ENCODE data around the gene STK10. TPM values are rescaled to one million over a fixed set of nuclear protein-coding genes. Genes with fewer than 3 reads are reported as not detected.

STK10 gene
- polyA plus RNA-seq, 1 donor (not counting 4 experiments of a cell fraction or from before 2014, with no cell fraction given), result 19.8 TPM

DNA sequence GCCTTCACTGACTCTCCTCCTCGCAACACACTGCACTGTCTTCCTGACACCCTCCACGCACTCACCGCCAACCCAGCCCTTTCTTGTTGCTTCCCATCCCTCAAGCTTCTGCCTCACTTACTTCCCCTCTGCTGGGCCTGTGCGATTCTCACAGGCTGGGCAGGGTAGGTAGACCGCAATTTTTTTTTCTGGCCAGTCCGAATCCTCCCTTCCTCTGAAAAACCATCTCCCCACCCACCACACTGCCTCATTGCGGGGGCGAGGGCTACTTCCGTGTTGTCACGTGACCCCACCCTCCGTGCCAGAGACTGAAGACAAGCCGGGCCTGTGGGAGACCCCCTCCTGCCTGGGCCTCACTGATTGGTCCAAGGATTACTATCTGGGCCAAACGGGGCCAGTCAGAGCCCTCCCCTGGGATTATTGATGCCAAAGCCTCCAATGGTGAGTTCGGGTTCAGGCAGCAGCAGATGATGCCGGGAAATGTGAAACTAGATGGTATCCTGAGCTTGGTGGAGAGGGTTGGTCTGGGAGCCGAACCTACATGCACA is 73.1 kb downstream of the STK10 start:
- H3K9ac ChIP-seq (ENCODE audit: control insufficient read depth, extremely low read depth, insufficient read depth, low read length), result no peak overlapping the region
- H3K36me3 ChIP-seq (ENCODE audit: control insufficient read depth in 2 of 2, extremely low read depth in 1 of 2, insufficient read depth in 2 of 2, low read length in 2 of 2), result peaks cover 8 to 20% of the 10 kb centered on the region in 2 experiments
- no peak for TF ChIP-seq EZH2 (IDR thresholded peaks at IDR 0.05; ENCODE audit: low read length)
- TF ChIP-seq, protein P1, sequence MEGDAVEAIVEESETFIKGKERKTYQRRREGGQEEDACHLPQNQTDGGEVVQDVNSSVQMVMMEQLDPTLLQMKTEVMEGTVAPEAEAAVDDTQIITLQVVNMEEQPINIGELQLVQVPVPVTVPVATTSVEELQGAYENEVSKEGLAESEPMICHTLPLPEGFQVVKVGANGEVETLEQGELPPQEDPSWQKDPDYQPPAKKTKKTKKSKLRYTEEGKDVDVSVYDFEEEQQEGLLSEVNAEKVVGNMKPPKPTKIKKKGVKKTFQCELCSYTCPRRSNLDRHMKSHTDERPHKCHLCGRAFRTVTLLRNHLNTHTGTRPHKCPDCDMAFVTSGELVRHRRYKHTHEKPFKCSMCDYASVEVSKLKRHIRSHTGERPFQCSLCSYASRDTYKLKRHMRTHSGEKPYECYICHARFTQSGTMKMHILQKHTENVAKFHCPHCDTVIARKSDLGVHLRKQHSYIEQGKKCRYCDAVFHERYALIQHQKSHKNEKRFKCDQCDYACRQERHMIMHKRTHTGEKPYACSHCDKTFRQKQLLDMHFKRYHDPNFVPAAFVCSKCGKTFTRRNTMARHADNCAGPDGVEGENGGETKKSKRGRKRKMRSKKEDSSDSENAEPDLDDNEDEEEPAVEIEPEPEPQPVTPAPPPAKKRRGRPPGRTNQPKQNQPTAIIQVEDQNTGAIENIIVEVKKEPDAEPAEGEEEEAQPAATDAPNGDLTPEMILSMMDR (optimal IDR thresholded peaks at IDR 0.05 in 1 of 3, IDR thresholded peaks at IDR 0.05 in 1 of 3, conservative IDR thresholded peaks at IDR 0.05 in 1 of 3; ENCODE audit: extremely low read depth in 1 of 3, insufficient read depth in 2 of 3, low read length in 3 of 3), result no peak
- no peaks in the 10 kb centered on the region for H3K27me3 ChIP-seq (ENCODE audit: control insufficient read depth, extremely low read depth, insufficient read depth, low read length)
- H3K79me2 ChIP-seq (ENCODE audit: control insufficient read depth, insufficient read depth, low read length), result peaks cover 2% of the 10 kb centered on the region
- H2AFZ ChIP-seq (ENCODE audit: control insufficient read depth, low read length), result no peak overlapping the region
- no peak overlapping the region for H3K4me3 ChIP-seq (ENCODE audit: control insufficient read depth in 2 of 3, extremely low read depth in 1 of 3, insufficient read depth in 2 of 3, low read depth in 1 of 3, low read length in 3 of 3)
- H3K27ac ChIP-seq (ENCODE audit: control insufficient read depth, insufficient read depth, low read length), result no peak overlapping the region
- no peak overlapping the region for H3K4me2 ChIP-seq (ENCODE audit: control insufficient read depth, extremely low read depth, insufficient read depth, low read depth, low read length)
- DNase-seq (ENCODE audit: low read depth, low spot score) (no peak), FAIRE-seq (no peak)
- H3K9me1 ChIP-seq (ENCODE audit: control insufficient read depth, extremely low read depth, insufficient read depth, low read length), result no peaks in the 10 kb centered on the region
- no peaks in the 10 kb centered on the region for H3K9me3 ChIP-seq (ENCODE audit: control insufficient read depth, low read depth, low read length)
- dilution Hi-C loops (cut with MboI; ENCODE audit: extremely low pct_ligation_motif_present, low sequenced_read_pairs), result no loop called here
- H4K20me1 ChIP-seq (ENCODE audit: control insufficient read depth, extremely low read depth, insufficient read depth, low read length), result no peaks in the 10 kb centered on the region
- H3K4me1 ChIP-seq (ENCODE audit: control insufficient read depth, extremely low read depth, insufficient read depth, low read length), result peaks cover 23% of the 10 kb centered on the region

GRCh38 chr5:172113036-172113435 is 75.0 kb downstream of the STK10 start:
- Histone ChIP-seq H3K4me3 (ENCODE audit: control insufficient read depth in 2 of 3, extremely low read depth in 1 of 3, insufficient read depth in 2 of 3, low read depth in 1 of 3, low read length in 3 of 3) (no peak overlapping the region), H3K4me2 (ENCODE audit: control insufficient read depth, extremely low read depth, insufficient read depth, low read depth, low read length) (no peak overlapping the region), H3K36me3 (ENCODE audit: control insufficient read depth in 2 of 2, extremely low read depth in 1 of 2, insufficient read depth in 2 of 2, low read length in 2 of 2) (peaks cover 8 to 20% of the 10 kb centered on the region in 2 experiments), H3K27me3 (ENCODE audit: control insufficient read depth, extremely low read depth, insufficient read depth, low read length) (no peaks in the 10 kb centered on the region), H3K9ac (ENCODE audit: control insufficient read depth, extremely low read depth, insufficient read depth, low read length) (no peak overlapping the region), H3K79me2 (ENCODE audit: control insufficient read depth, insufficient read depth, low read length) (peaks cover 4% of the 10 kb centered on the region), H3K9me1 (ENCODE audit: control insufficient read depth, extremely low read depth, insufficient read depth, low read length) (no peaks in the 10 kb centered on the region), H4K20me1 (ENCODE audit: control insufficient read depth, extremely low read depth, insufficient read depth, low read length) (no peaks in the 10 kb centered on the region), H3K9me3 (ENCODE audit: control insufficient read depth, low read depth, low read length) (no peaks in the 10 kb centered on the region), H3K4me1 (ENCODE audit: control insufficient read depth, extremely low read depth, insufficient read depth, low read length) (peaks cover 28% of the 10 kb centered on the region), H3K27ac (ENCODE audit: control insufficient read depth, insufficient read depth, low read length) (no peak overlapping the region), H2AFZ (ENCODE audit: control insufficient read depth, low read length) (no peak overlapping the region)
- DNase-seq (ENCODE audit: low read depth, low spot score), result no peak
- dilution Hi-C loops (cut with MboI; ENCODE audit: extremely low pct_ligation_motif_present, low sequenced_read_pairs), result no loop called here
- TF ChIP-seq, protein P1 (optimal IDR thresholded peaks at IDR 0.05 in 1 of 3, IDR thresholded peaks at IDR 0.05 in 1 of 3, conservative IDR thresholded peaks at IDR 0.05 in 1 of 3; ENCODE audit: extremely low read depth in 1 of 3, insufficient read depth in 2 of 3, low read length in 3 of 3), result no peak
- TF ChIP-seq EZH2 (IDR thresholded peaks at IDR 0.05; ENCODE audit: low read length), result no peak
- FAIRE-seq, result no peak
